K562 (cell line): Measurements from ENCODE around the gene RNU6-9. TPM values are rescaled to one million over a fixed set of nuclear protein-coding genes. Genes with fewer than 3 reads are reported as not detected.

Experiments
- BHLHE40 ChIP-seq: IDR thresholded peaks from 2 replicates; pipeline ENCODE4 v1.6.1; 2011; ENCODE audit warnings: low read length, improper control_type of control experiment
- CBFB ChIP-seq: sonication (generic); formaldehyde crosslinking; IDR thresholded peaks from 2 replicates; pipeline ENCODE4 v1.4.0; 2020; ENCODE audit warnings: mild to moderate bottlenecking, missing genetic modification reagents
- DIDO1 ChIP-seq: fragments of 450-650 bp; IDR thresholded peaks from 2 replicates; pipeline ENCODE4 v1.6.1; 2016; ENCODE audit warnings: low read depth, missing biosample characterization, missing genetic modification characterization
- DPF2 ChIP-seq: fragments of 450-650 bp; IDR thresholded peaks from 2 replicates; pipeline ENCODE4 v1.6.1; 2016
- HDAC2 ChIP-seq: fragments of 450-650 bp; IDR thresholded peaks from 2 replicates; pipeline ENCODE4 v1.6.1; 2016; ENCODE audit warnings: mild to moderate bottlenecking
- HES1 ChIP-seq: fragments of 450-650 bp; IDR thresholded peaks from 2 replicates; pipeline ENCODE4 v1.6.1; 2016; ENCODE audit warnings: low read depth, mild to moderate bottlenecking, moderate library complexity
- HINFP ChIP-seq: fragments of 450-650 bp; conservative IDR thresholded peaks from 2 replicates; pipeline ENCODE4 v1.6.1; 2016; ENCODE audit warnings: missing genetic modification characterization, low read depth, mild to moderate bottlenecking, control low read depth, missing compliant biosample characterization
- HLTF ChIP-seq: fragments of 450-650 bp; IDR thresholded peaks from 2 replicates; pipeline ENCODE4 v1.6.1; 2016
- HNRNPK ChIP-seq: fragments of 200-400 bp; formaldehyde crosslinking; IDR thresholded peaks from one replicate; pipeline ENCODE4 v1.6.1; 2018; ENCODE audit warnings: mild to moderate bottlenecking, low read depth, low read length; ENCODE audit not compliant: poor library complexity, severe bottlenecking
- IRF1 ChIP-seq: sonication (generic); formaldehyde crosslinking; IDR thresholded peaks from 2 replicates; pipeline ENCODE4 v1.8.0; 2022; ENCODE audit warnings: missing genetic modification reagents, mild to moderate bottlenecking, borderline replicate concordance
- MITF ChIP-seq: IDR thresholded peaks from 2 replicates; pipeline ENCODE4 v1.6.1; 2014; ENCODE audit warnings: antibody characterized with exemption
- NFRKB ChIP-seq: fragments of 450-650 bp; IDR thresholded peaks from 2 replicates; pipeline ENCODE4 v1.6.1; 2016; ENCODE audit warnings: low read depth
- PRMT5 ChIP-seq: sonication (generic); formaldehyde crosslinking; IDR thresholded peaks from 2 replicates; pipeline ENCODE4 v1.5.0; 2020; ENCODE audit warnings: missing genetic modification reagents
- RFX1 ChIP-seq: fragments of 450-650 bp; IDR thresholded peaks from 2 replicates; pipeline ENCODE4 v1.6.1; 2016; ENCODE audit warnings: mild to moderate bottlenecking, moderate library complexity
- STAT5A ChIP-seq: IDR thresholded peaks from 2 replicates; pipeline ENCODE4 v1.6.1; 2012; ENCODE audit warnings: low read length, inconsistent platforms, borderline replicate concordance
- THRAP3 ChIP-seq: fragments of 450-650 bp; IDR thresholded peaks from 2 replicates; pipeline ENCODE4 v1.6.1; 2016; ENCODE audit warnings: mild to moderate bottlenecking, inconsistent platforms, borderline replicate concordance
- ZBTB49 ChIP-seq: sonication (generic); formaldehyde crosslinking; IDR thresholded peaks from 2 replicates; pipeline ENCODE4 v1.8.0; 2022; ENCODE audit warnings: missing genetic modification reagents, mild to moderate bottlenecking, borderline replicate concordance
- ZKSCAN1 ChIP-seq: fragments of 150-350 bp; IDR thresholded peaks from 2 replicates; pipeline ENCODE4 v1.6.1; 2016; ENCODE audit warnings: low read depth, low read length
- ZKSCAN3 ChIP-seq: fragments of 250-450 bp; sonication (Bioruptor Pico); IDR thresholded peaks from 2 replicates; pipeline ENCODE4 v1.4.0; 2020
- ZNF143 ChIP-seq: sonication (generic); formaldehyde crosslinking; IDR thresholded peaks from 2 replicates; pipeline ENCODE4 v1.9.0; 2022; ENCODE audit warnings: mild to moderate bottlenecking, missing genetic modification reagents
- ZNF785 ChIP-seq: fragments of 250-450 bp; sonication (Bioruptor Pico); IDR thresholded peaks from 2 replicates; pipeline ENCODE4 v1.4.0; 2020; ENCODE audit warnings: mild to moderate bottlenecking
- polyA plus RNA-seq, 8 experiments: library from polyadenylated mRNA; depleted of rRNA in 4 of 8; stranded (reverse) in 5 of 8; unstranded in 3 of 8; fragments of >200 nt; fragmentation: Nextera tagmentation in 2 of 8; fragmentation: Illumina TruSeq in 1 of 8; extraction: Ambion mirVana in 2 of 8; extraction: Trizol in 1 of 8; gene quantifications; 2 replicates each; pipeline versions ENCODE4 v1.2.1 to v1.2.3, GENCODE V29; 2011 to 2014; ENCODE audit warnings: inconsistent platforms in 1 of 8, missing spikeins in 1 of 8
- total RNA-seq, 7 experiments: library from RNA; depleted of rRNA in 6 of 7; stranded (reverse); fragments of >200 nt in 6 of 7; fragmentation: Illumina TruSeq in 2 of 7; extraction: Trizol in 2 of 7; gene quantifications; 2 replicates each; pipeline versions ENCODE4 v1.2.1 to v1.2.3, GENCODE V29; 2011 to 2021; ENCODE audit warnings: low replicate concordance in 1 of 7

Gene RNU6-9
- total and polyA plus RNA-seq, 9 of the 15 experiments (the other 6 are each of a cell fraction or from before 2014, with no cell fraction given): not detected

- 0 out of 2 replicates have a peak, but pooled peaks have one; percentile 12 for TF ChIP-seq NFRKB
- TF ChIP-seq ZBTB49 (CRISPR knock-in tag): no peak
- TF ChIP-seq MITF: 0 out of 2 replicates have a peak, but pooled peaks have one; percentile 53
- TF ChIP-seq RFX1: no peak
- TF ChIP-seq HINFP (tag): no peak
- peak; percentile 98 for TF ChIP-seq DPF2
- no peak for TF ChIP-seq ZKSCAN3
- no peak for TF ChIP-seq ZNF785 (CRISPR knock-in tag)
- TF ChIP-seq CBFB (CRISPR knock-in tag): no peak
- peak; percentile 71; the same call in 1 of the 2 replicates for TF ChIP-seq STAT5A
- TF ChIP-seq HES1: 0 out of 2 replicates have a peak, but pooled peaks have one; percentile 22
- peak; percentile 31; the same call in 1 of the 2 replicates for TF ChIP-seq BHLHE40
- no peak for TF ChIP-seq ZNF143
- no peak for TF ChIP-seq THRAP3
- 0 out of 2 replicates have a peak, but pooled peaks have one; percentile 28 for TF ChIP-seq ZKSCAN1
- TF ChIP-seq PRMT5 (CRISPR knock-in tag): no peak
- no peak for TF ChIP-seq IRF1 (CRISPR knock-in tag)
- peak; percentile 82 for TF ChIP-seq HDAC2
- TF ChIP-seq HNRNPK: no peak
- no peak for TF ChIP-seq DIDO1 (tag)
- TF ChIP-seq HLTF: no peak
These were observed 14.0 kb downstream of the RNU6-9 start (continued) for GRCh38 chr19:907183-907853.
